SKM-1 (cell line): ENCODE measurements around the gene GDF9.

Experiments used
- DNase-seq: peaks from one replicate; lab custom pipeline; 2025; ENCODE audit not compliant: unreplicated experiment; lab: John Stamatoyannopoulos, UW

Gene GDF9

GRCh38 chr5:132866342-132867045 is at the start of gene GDF9, which contains the start of gene UQCRQ:
GDF9 (minus strand) TSS chr5:132866469; CDS start chr5:132864533, 1,936 bp downstream.
UQCRQ (plus strand) TSS chr5:132866642; CDS start chr5:132866882, 240 bp downstream.
- DNase-seq = peak; percentile 98

GRCh38 chr5:132915681-132916080 is 49.4 kb upstream of the GDF9 start:
- DNase-seq = no peak

GRCh38 chr5:132909702-132910101 is 43.4 kb upstream of the GDF9 start:
- no peak for DNase-seq

GRCh38 chr5:132907161-132907560 is 40.9 kb upstream of the GDF9 start:
- no peak for DNase-seq

GRCh38 chr5:132905938-132906337 is 39.7 kb upstream of the GDF9 start:
- no peak for DNase-seq

GRCh38 chr5:132901730-132902129 is 35.5 kb upstream of the GDF9 start:
- no peak for DNase-seq

GRCh38 chr5:132901036-132901435 is 34.8 kb upstream of the GDF9 start:
- no peak for DNase-seq

GRCh38 chr5:132898094-132898493 is 31.8 kb upstream of the GDF9 start:
- DNase-seq = no peak

GRCh38 chr5:132896685-132897084 is 30.4 kb upstream of the GDF9 start:
- no peak for DNase-seq

GRCh38 chr5:132895719-132896305 is 29.5 kb upstream of the GDF9 start:
- DNase-seq = no peak

- no peak for DNase-seq
Measured at GRCh38 chr5:132890817-132891216, 24.5 kb upstream of the GDF9 start.

GRCh38 chr5:132889501-132889900 is 23.2 kb upstream of the GDF9 start:
- DNase-seq = no peak

GRCh38 chr5:132887283-132887682 is 21.0 kb upstream of the GDF9 start:
- DNase-seq = no peak

- no peak for DNase-seq
Measured at GRCh38 chr5:132886064-132886823, 20.0 kb upstream of the GDF9 start.

- no peak for DNase-seq
Measured at GRCh38 chr5:132884548-132884947, 18.3 kb upstream of the GDF9 start.

GRCh38 chr5:132883261-132883834 is 17.1 kb upstream of the GDF9 start:
- DNase-seq = peak; percentile 80

- no peak for DNase-seq
Measured at GRCh38 chr5:132877938-132878337, 11.7 kb upstream of the GDF9 start.

GRCh38 chr5:132877466-132877865 is 11.2 kb upstream of the GDF9 start:
- no peak for DNase-seq

GRCh38 chr5:132876020-132876759 is 9.9 kb upstream of the GDF9 start:
- no peak for DNase-seq

- DNase-seq = no peak
Measured at GRCh38 chr5:132873930-132874271, 7.6 kb upstream of the GDF9 start.
